ENCODE results near the gene UBXN7. TPM values are rescaled to one million over a fixed set of nuclear protein-coding genes. Genes with fewer than 3 reads are reported as not detected.

Gene UBXN7
- total RNA-seq, 6 experiments from 2014 or later = 4.9 to 22.3 (median 19.1) TPM

- intact Hi-C loops (cut with DNase I) = no loop called here
- no peaks in the 10 kb centered on the region for H3K9me3 ChIP-seq
- WGBS (ENCODE audit: insufficient coverage, low coverage, low lambda C conversion rate, missing lambda C conversion rate) = 58% methylated on average over 2 of the region's 2 CpGs
- H3K36me3 ChIP-seq = no peaks in the 10 kb centered on the region
- H3K27me3 ChIP-seq = no peaks in the 10 kb centered on the region
- DNase-seq (no peak), ATAC-seq (peak; percentile 56 to 87 (median 77))
- H3K4me3 ChIP-seq = no peak overlapping the region
- no peak overlapping the region for H3K27ac ChIP-seq
- no peak for TF ChIP-seq POLR2A (IDR thresholded peaks at IDR 0.05)
- no peak for TF ChIP-seq CTCF (IDR thresholded peaks at IDR 0.05)
- peaks cover 0 to 11% (median 0%) of the 10 kb centered on the region in 4 donors for H3K4me1 ChIP-seq
These were observed 133.7 kb downstream of the UBXN7 start for GRCh38 chr3:196298521-196298920.

Small RNA genes lying within 50 kb of the gene (small RNA-seq; reads per million reads assigned to genes)
- gene AC069257.2 (0 reads per million in 2 experiments), gene AC083822.1 (0 reads per million in 2 experiments), gene AC117490.1 (0 reads per million in 2 experiments), gene RN7SL434P (0 reads per million in 2 experiments), gene RN7SL738P (0 to 0.13 reads per million in 2 experiments), gene RNU6-1279P (0 reads per million in 2 experiments), gene RNU6-910P (0 reads per million in 2 experiments)

Other genes with a start within 250 kb of the UBXN7 start
- 1 to 10 TPM in 3 of 6 experiments, under 1 TPM in 3; 0.18 to 5.8 (median 0.80) TPM for gene ZDHHC19, start 221.0 kb downstream of the UBXN7 start, total RNA-seq
- gene SLC51A, start 215.9 kb downstream of the UBXN7 start, total RNA-seq = 100 to 1,000 TPM in 2 of 6 experiments, 10 to 100 TPM in 4; 23.1 to 129 (median 64.0) TPM
- gene PCYT1A, start 144.7 kb downstream of the UBXN7 start, total RNA-seq = 10 to 100 TPM; 20.8 to 43.2 (median 28.8) TPM
- 1 to 10 TPM in 3 of 6 experiments, under 1 TPM in 1, not detected in 2; 0.62 to 2.6 (median 1.4) TPM for gene DYNLT2B, start 114.2 kb downstream of the UBXN7 start, total RNA-seq
- 1 to 10 TPM in 1 of 6 experiments, under 1 TPM in 1, not detected in 4; 0.59 to 1.7 TPM for gene TM4SF19, start 94.0 kb downstream of the UBXN7 start, total RNA-seq
- 10 to 100 TPM in 3 of 6 experiments, 1 to 10 TPM in 3; 7.5 to 14.2 (median 11.4) TPM for gene RNF168, start 71.3 kb upstream of the UBXN7 start, total RNA-seq
- gene SMCO1, start 82.9 kb upstream of the UBXN7 start, total RNA-seq = not detected
- gene WDR53, start 136.1 kb upstream of the UBXN7 start, total RNA-seq = 1 to 10 TPM; 1.5 to 5.8 (median 4.3) TPM
- gene FBXO45, start 136.2 kb upstream of the UBXN7 start, total RNA-seq = 1 to 10 TPM; 3.8 to 5.5 (median 4.4) TPM
- 1 to 10 TPM; 1.2 to 4.0 (median 2.1) TPM for gene NRROS, start 207.3 kb upstream of the UBXN7 start, total RNA-seq